ENCODE results near the gene RBMS3.
"Not testable (repeated sequence)": the region's sequence is repeated elsewhere in the genome, so short reads cannot be mapped to it uniquely, and the experiment has no call there.

RBMS3 gene

GRCh38 chr3:29493109-29493508, 212.2 kb downstream of the RBMS3 start:
- no peak for DNase-seq

- no peak for DNase-seq
These were observed 213.6 kb downstream of the RBMS3 start for GRCh38 chr3:29494305-29495036.

GRCh38 chr3:29497282-29497681, 216.4 kb downstream of the RBMS3 start:
- DNase-seq: no peak

GRCh38 chr3:29502771-29503170, 221.9 kb downstream of the RBMS3 start:
- no peak for DNase-seq

GRCh38 chr3:29503314-29503713, 222.4 kb downstream of the RBMS3 start:
- no peak for DNase-seq

GRCh38 chr3:29503958-29504357, 223.1 kb downstream of the RBMS3 start:
- no peak for DNase-seq

GRCh38 chr3:29506502-29506901, 225.6 kb downstream of the RBMS3 start:
- no peak for DNase-seq

- DNase-seq: no peak
These were observed 230.8 kb downstream of the RBMS3 start for GRCh38 chr3:29511701-29512100.

GRCh38 chr3:29512641-29513040, 231.8 kb downstream of the RBMS3 start:
- no peak for DNase-seq

GRCh38 chr3:29513236-29513635, 232.4 kb downstream of the RBMS3 start:
- peak; percentile 36 for DNase-seq

- DNase-seq: peak; percentile 32
These were observed 233.3 kb downstream of the RBMS3 start for GRCh38 chr3:29514170-29514569.

- no peak for DNase-seq
These were observed 234.0 kb downstream of the RBMS3 start for GRCh38 chr3:29514912-29515311.

- DNase-seq: no peak
These were observed 234.6 kb downstream of the RBMS3 start for GRCh38 chr3:29515451-29515850.

GRCh38 chr3:29516164-29516563, 235.3 kb downstream of the RBMS3 start:
- DNase-seq: no peak

GRCh38 chr3:29520764-29521163, 239.9 kb downstream of the RBMS3 start:
- no peak for DNase-seq

GRCh38 chr3:29521293-29521692, 240.4 kb downstream of the RBMS3 start:
- no peak for DNase-seq

GRCh38 chr3:29521751-29522150, 240.9 kb downstream of the RBMS3 start:
- no peak for DNase-seq

GRCh38 chr3:29524433-29524832, 243.6 kb downstream of the RBMS3 start:
- DNase-seq: not testable (repeated sequence)

- DNase-seq: no peak
These were observed 244.5 kb downstream of the RBMS3 start for GRCh38 chr3:29525254-29525881.

GRCh38 chr3:29527246-29527645, 246.4 kb downstream of the RBMS3 start:
- DNase-seq: no peak

- no peak for DNase-seq
These were observed 250.8 kb downstream of the RBMS3 start for GRCh38 chr3:29531644-29532043.

GRCh38 chr3:29532473-29532872, 251.6 kb downstream of the RBMS3 start:
- no peak for DNase-seq

GRCh38 chr3:29534006-29534405, 253.1 kb downstream of the RBMS3 start:
- DNase-seq: no peak

GRCh38 chr3:29536016-29536758, 255.3 kb downstream of the RBMS3 start:
- no peak for DNase-seq
